GM18909 (cell line): ENCODE data around the gene ERICH4.

Experiments
- ATAC-seq: cut with Tn5 transposase; IDR thresholded peaks from one replicate; pipeline ENCODE4 v1.9.1; 2021; ENCODE audit warnings: mild to moderate bottlenecking; ENCODE audit not compliant: unreplicated experiment, poor library complexity

The ERICH4 gene

DNA sequence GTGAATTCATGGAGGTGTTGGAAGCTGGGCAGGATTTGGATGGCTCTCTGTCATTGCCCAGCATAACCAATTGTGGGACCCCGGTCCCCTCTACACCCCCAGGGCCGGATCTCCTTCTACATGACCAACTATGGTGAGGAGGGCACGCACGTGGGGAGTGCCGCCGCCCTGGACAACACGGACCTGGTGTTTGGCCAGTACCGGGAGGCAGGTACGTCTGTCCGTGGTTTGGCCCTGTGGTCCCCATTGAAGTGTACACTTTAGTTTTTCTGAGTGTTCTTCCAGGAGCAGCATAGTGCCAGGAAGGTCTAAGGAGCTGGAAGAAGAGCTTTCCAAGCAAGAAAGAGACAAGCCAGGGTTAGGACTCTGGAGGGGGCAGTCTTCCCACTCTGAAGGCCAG, 29.0 kb upstream of the ERICH4 start:
- ATAC-seq: no peak

DNA sequence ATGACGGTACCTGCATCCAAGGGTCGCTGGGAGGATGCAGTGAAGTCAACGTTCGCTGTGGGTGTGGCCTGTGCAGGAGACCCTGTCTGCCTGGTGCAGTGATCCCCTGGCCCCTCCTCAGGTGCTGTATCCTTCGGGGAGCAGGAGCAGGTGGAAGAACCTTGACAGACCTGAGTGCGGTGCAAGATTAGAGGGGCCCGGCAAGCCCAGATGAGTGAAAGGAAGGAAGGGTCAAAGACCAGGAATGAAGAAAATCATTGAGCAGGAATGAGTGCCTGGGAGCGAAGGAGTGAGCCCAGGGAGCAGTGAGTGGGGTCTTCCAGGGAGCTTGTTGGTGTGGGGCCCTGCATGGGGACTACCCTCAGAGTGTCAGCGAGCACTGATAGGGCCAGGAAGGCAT, 28.5 kb upstream of the ERICH4 start:
- ATAC-seq: no peak

DNA sequence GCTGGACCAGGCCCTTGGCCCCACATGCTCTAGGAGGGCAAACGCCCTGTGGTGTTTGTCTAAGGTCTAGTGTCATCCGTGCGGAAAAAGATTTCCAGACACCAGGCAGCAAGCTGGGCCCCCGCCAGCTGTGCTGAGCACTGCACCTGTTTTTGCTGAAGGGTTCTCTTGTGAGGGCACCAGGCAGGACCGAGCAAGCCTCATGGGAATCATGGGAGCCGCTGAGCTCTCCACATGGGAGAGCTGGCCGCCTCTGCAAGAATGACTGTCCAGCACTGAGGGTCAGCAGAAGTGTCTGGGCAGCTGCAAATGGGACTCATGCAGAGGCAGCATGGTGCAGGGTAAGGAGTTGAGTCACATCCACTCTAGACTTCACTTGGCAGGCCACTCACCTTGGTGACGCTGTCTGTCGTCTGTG, 27.8 kb upstream of the ERICH4 start:
- ATAC-seq: no peak

DNA sequence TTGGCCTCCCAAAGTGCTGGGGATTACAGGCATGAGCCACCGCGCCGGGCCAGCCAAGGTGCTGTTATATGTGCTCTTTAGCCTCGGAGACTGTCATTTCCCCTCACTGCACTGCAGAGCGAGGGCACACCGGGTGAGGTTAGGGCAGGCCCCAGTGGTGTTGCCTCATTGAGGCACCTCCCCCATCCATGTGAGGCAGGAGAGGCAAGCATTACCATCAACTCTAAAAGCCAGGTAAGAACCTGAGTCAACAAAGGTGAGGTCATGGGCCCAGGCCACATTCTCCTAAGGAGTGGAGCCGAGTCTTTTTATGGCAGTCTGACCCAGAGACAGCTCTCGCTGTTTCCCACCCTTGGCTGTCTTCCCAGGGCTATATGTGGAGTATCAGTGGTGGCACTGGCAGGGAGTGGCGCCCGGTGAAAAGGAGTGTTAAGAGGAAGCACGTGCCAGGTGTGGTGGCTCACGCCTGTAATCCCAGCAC, 26.7 kb upstream of the ERICH4 start:
- no peak for ATAC-seq

DNA sequence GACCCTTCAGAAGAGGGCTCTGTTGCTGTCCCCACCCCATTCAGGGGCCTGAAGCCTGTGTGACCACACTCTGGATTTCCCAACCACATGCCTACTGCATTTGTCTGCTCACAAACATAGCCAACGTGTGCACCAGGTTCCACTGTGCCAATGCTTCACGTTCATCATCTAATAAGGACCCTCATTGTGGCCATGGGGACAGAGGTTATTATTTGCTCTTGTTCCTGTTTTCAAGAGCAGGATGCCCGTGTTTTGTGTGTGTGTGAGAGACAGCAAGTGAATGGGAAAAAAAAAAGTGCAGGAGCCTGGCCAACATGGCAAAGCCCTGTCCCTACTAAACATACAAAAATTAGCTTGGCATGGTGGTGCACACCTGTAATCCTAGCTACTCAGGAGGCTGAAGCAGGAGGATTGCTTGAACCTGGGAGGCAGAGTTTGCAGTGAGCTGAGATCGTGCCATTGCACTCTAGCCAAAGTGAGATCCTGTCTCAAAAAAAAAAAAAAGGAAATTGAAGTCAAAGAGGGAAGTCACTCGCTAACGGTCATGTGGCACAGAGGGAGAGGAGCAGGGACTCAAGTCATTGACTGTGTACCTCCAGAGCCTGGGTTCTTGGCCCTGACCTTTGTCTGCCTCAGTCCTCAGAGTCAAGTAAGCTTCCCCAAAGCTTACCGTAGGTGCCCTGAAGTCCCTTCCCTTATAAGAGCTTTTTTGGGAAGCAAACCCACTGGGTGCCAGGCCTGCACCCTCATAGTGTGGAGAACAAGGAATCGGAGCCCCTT, 22.7 kb upstream of the ERICH4 start:
- ATAC-seq: no peak

DNA sequence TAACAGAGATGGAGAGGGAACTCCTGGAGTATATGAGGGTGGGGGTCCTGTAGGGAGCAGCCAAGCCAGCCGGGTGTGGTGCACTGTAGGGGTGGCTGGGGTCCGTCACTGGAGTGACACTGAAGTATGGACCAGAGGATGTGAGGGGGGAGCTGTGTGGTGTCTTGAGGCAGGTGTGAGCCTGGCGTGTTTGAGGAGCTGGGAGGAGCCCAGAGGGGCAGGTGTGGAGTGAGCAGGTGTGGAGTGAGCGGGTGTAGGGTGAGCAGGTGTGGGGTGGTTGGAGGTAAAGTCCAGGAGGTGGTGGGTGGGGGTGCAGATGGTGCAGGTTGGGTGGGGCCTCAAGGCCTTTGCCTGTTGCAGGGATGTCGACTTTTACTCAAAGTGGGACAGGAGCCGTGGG, 21.6 kb upstream of the ERICH4 start:
- no peak for ATAC-seq

DNA sequence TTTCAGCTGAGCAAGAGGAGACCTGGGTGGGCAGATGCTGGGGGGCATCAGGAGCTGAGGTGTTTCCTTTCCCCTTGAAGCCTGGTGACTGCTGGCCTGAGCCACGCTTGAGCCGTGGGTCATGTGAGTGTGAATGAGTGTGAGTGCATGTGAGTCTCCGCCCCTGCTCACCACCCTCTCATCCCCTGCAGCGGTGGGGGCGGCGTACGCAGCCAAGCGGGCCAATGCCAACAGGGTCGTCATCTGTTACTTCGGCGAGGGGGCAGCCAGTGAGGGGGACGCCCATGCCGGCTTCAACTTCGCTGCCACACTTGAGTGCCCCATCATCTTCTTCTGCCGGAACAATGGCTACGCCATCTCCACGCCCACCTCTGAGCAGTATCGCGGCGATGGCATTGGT, 21.0 kb upstream of the ERICH4 start:
- no peak for ATAC-seq

DNA sequence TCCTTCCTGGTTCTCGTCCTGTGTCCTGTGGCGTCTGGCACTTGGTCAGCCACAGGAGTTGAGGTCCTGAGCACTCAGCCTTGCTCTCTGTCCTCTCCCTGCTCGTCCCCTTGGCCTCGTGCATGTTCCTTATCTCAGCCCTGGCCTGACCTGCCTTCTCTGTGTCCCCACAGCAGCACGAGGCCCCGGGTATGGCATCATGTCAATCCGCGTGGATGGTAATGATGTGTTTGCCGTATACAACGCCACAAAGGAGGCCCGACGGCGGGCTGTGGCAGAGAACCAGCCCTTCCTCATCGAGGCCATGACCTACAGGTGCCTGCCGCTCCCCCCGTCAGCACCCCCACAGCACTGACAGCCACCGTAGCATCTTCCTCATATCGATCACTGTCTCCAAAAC, 20.5 kb upstream of the ERICH4 start:
- ATAC-seq: no peak

DNA sequence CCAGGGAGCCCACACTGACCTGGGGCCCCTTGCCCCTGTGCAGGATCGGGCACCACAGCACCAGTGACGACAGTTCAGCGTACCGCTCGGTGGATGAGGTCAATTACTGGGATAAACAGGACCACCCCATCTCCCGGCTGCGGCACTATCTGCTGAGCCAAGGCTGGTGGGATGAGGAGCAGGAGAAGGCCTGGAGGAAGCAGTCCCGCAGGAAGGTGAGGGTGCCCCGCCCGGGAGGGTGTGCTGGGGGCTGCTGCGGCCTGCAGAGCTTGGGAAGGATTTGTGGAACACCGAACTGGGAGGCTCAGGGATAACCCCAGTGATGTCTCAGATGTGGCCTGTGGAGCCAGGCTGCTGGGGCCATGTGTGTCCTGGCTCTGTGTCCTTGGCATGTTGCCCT, 20.0 kb upstream of the ERICH4 start:
- ATAC-seq: no peak

DNA sequence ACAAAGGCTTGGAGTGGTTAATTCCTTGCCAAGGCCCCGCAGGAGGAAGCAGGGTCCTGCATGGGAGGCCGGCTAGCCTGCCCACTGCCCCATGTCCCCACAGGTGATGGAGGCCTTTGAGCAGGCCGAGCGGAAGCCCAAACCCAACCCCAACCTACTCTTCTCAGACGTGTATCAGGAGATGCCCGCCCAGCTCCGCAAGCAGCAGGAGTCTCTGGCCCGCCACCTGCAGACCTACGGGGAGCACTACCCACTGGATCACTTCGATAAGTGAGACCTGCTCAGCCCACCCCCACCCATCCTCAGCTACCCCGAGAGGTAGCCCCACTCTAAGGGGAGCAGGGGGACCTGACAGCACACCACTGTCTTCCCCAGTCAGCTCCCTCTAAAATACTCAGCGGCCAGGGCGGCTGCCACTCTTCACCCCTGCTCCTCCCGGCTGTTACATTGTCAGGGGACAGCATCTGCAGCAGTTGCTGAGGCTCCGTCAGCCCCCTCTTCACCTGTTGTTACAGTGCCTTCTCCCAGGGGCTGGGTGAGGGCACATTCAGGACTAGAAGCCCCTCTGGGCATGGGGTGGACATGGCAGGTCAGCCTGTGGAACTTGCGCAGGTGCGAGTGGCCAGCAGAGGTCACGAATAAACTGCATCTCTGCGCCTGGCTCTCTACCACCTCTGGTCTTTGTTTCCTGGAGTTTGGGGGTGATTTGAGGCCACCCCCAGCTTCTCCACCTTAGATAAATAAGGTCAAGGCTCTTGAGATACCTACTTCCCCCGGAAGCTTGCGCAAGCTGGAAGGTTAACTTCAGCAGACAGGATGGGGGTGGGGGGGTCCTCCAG, 18.4 kb upstream of the ERICH4 start:
- no peak for ATAC-seq

DNA sequence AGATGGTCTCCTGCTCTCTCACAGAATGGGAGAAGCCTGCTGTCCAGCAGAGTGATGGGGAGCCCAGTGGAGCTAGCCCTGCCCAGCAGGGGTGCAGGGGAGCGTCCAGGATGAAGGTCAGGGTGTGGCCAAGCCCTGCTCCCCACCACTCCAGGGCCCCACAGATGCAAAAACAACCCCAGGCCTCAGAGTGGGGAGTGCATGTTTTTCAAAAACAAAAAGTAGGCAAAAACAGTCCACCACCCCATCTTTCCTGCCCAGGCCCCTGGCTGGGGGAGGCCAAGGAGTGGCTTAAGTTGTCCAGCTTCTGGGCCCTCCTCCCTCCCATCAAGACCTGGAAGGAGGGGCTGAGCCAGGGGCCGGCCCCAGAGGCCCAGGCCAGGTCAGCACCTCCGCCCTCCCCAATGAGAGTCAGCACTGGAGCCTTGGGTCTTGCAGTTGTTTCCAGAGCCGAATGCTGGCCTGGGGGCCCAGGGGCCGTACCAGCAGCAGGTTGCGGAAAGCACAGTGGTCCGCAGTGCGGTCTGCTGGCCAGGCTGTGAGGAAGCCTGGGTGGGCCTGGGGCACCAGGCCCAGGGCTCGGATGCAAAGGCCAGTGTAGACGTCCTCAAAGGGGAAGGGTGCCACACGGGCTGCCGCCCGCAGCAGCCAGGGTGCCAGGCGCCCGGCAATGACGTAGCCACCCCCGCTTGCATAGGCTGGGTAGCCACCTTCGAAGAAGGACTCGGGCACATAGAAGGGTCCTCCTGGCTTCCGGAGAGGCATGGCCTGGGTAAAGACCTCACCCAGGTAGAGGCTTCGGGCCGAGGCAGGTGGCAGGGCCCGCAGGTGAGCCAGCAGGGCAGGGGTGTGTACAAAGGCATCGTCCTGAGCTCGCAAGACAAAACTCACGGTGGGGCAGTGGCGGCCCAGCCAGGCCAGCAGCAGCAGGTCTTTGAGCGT, 17.5 kb upstream of the ERICH4 start:
- no peak for ATAC-seq

DNA sequence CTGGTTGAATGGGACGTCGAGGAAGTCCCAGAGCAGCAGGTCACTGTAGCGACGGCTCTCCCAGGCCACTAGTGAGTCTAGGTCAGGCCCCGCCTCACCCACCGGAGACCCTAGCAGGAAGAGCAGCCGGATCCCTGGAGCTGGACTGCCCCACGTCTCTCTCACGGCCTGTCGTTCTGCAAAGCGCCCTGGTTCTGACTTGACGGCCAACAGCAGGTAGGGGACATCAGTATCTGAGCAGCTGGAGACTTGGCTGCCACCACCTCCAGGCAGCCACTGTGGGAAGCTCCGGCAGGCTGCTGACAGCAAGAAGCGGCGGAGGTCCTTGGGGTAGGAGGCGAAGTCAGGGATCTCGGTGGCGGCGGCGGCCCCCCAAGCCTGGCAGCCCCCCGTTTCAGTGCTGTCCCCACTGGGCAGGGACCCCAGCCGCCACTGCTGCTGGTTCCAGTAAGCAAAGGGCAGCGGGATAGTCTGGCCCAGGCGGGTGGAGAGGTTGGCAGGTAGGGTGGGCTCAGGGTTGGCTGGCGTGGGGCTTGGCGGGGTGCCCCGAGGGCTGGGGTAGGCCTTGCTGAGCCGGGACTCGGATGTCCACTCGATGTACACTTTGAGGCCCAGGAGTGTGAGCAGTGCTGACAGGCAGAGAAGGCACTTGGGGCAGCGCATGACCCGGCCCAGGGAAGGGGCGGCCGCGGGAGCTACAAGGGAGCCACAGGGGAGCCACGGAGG, 16.7 kb upstream of the ERICH4 start:
- ATAC-seq: no peak

DNA sequence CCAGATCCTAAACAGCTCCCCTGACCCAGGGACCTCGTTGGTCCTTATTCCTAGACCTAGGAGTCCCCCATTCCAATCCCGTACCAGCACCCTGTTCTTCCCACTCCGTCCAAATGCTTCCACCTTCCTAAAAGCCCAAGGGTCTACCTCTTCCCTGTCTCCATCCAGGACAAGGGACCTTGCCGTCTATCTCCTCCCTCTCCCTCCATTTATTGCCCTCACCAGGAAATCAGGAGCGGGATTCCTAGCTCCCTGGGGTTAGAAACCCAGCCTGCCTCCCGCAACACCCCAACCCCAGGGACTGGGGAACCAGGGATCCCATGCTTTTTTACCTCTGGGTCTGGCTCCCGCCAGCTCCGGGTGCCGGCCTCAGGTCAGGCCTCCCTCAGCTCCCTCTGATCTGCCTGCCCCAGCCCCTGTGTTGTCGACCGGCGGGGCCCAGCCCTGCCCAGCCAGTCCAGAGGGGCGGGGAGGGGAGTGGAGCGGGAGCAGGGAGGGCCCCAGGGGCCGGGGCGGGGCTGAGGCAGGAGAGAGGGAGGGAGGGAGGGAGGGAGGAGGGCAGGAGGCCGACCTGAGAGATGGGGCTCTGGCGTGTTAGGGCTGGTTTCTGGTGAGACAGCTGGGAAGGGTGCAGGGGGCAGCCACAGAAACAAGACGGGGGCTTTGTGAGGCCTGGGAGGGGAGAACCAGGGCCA, 15.9 kb upstream of the ERICH4 start, which contains the start of gene B3GNT8:
Gene B3GNT8 (minus strand): TSS at position 423 of the 695 bp plus-strand sequence. CDS start 596 bp downstream, outside the sequence.
- no peak for ATAC-seq

DNA sequence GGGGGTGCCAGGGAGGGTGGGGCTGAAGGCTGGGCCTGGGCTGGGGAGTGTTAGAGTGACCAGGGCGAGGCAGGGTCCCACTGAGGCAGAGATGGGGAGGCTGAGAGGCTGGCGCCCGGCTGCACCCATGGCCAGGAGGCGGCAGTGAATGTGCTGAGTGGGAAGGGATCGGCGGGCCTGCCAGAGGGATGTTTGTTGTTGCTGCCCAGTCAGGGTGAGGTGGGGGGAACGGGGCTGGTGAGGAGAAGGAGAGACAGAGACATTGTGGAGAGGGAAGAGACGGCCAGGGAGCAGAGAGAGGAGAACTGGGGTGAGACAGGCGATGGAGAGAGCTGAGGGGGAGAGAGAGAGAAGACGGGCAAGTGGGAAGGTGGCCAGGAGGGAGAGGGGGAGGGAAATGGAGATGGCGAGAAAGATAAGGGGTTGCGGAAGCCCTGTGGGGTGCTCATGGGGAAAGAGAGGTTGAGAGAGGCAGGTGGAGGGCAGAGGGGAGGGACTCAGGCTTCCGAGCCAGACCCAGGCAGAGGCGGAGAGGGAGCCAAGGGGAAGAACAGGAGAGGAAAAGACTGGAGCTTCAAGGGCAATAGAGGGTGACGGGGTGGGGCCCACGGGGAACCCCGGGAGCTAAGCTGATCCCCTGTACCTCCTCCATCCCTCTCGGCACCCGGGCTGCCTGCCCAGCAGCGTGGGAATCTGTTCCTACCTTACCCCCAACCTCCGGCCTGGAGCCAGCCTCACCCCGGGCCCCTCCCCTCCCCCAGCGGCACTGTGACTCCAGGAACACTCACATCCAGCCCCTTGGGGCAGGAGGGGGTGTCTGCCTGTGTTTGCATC, 15.1 kb upstream of the ERICH4 start:
- ATAC-seq: no peak

DNA sequence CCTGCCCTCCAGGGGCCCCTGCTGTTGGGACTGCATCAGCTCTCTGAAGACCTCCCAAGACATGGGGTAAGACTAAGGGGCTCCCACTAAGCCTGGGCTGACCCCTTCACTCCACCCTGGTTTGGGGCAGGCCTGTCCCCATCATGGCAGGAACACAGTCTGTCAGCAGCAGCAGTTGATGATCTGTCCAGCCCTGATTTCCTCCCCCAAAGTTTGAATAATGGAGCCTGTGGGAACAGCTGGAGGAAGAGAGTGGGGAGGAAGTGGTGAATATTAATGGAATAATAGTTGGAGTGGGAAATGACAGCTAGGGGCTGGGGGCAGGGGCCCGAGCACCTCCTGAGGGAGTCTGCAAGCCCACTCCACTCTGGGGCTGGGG, 14.5 kb upstream of the ERICH4 start:
- ATAC-seq: no peak

DNA sequence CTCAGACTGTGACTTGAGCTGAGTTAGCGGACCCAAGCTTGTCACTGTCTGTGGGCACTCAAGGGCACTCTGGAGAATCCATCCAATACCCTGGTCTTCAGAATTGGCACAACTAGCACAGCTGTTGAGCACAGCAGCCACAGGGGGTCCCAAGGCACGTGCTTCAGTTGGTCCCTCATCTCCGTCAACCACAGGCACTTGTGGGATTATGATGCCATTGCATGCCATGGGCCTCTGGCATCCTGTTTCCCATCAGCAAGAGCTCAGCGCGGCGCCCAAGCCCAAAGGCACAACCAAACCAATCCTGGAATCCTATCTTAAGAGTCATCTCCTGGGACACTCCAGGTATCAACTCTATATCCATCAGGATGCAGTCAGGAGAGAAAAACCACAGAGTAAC, 12.0 kb upstream of the ERICH4 start:
- no peak for ATAC-seq

DNA sequence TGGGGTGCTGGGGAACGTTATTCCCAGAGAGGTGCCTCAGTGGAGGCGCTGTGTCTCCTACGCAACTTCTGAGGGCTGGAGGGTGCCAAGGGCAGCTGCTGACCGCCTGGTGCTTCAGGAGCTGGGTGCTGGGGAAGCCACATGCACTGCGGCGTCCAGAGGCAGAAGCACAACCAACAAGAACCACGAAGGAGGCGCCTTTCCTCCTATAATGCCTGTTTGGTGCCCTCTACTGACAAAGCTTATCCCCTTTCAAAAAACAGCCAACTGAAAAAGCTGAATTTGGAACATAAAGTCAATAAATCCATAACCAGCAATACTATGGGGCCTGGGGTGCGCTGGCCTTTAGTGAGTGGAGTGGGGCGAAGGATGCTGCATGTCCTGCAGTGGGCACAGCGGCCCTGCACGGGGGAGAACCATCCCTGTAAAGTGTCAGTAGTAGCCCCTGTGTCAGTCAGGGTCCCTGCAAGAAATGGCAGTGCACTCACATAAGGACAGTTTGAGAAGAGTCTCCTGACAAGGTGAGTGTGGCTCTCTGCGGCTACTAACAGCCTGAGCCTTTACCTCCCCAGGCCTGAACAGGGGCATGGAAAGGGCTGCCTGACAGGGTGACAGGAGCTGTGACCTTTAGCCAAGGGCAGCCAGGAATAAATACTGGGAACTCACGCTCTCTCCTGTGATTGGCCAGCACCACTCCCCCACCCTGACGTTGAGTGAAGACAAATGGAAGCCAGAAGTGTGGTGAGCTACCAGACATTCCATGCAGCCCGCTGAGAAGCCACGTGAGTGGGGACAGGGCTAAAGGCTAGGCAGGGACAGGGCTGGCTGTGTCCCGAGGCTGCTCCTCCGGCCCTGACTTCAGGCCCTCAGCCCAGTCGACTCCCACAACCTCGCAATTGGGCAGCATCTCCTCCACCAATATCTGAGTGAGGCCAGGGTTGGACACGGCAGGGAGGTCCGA, 11.2 kb upstream of the ERICH4 start:
- ATAC-seq: no peak
